Vagina (tissue), 2 donors: ENCODE results near the gene XKR7.

Source experiments
- POLR2AphosphoS5 ChIP-seq, 2 donors: sonication (generic); formaldehyde crosslinking; IDR thresholded peaks; one replicate each; pipeline ENCODE4 v1.9.0; 2017; ENCODE audit warnings: antibody characterized with exemption in 2 of 2, mild to moderate bottlenecking in 2 of 2, low read depth in 1 of 2; ENCODE audit not compliant: insufficient read depth in 1 of 2
- TF ChIP-seq, protein P1 (sequence below), 3 experiments: fragments of 450-650 bp in 2 of 3; fragments of 200-600 bp in 1 of 3; sonication (generic) in 1 of 3; IDR thresholded peaks; one replicate each; pipeline ENCODE4 v1.5.1; 2017 to 2019; ENCODE audit warnings: antibody characterized with exemption in 3 of 3, mild to moderate bottlenecking in 2 of 3, moderate library complexity in 2 of 3

DNA sequence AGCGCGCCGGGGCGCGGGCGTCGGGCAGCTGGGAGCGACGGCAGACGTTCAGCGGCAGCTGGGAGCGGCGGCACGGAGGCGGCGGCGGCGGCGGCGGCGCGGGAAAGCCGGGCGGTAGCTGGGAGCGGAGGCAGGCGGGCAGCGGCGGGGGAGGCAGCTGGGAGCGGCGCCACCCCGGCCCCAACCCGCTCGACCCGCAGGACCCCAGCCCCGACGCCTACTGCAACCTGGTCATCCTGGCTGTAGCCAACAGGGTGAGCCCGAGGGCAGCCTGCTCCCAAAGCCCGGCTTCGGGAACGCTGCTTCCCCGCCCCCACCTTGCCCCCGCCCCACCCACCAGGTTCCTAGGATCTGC is 51.2 kb downstream of the XKR7 start:
- TF ChIP-seq, protein P1, sequence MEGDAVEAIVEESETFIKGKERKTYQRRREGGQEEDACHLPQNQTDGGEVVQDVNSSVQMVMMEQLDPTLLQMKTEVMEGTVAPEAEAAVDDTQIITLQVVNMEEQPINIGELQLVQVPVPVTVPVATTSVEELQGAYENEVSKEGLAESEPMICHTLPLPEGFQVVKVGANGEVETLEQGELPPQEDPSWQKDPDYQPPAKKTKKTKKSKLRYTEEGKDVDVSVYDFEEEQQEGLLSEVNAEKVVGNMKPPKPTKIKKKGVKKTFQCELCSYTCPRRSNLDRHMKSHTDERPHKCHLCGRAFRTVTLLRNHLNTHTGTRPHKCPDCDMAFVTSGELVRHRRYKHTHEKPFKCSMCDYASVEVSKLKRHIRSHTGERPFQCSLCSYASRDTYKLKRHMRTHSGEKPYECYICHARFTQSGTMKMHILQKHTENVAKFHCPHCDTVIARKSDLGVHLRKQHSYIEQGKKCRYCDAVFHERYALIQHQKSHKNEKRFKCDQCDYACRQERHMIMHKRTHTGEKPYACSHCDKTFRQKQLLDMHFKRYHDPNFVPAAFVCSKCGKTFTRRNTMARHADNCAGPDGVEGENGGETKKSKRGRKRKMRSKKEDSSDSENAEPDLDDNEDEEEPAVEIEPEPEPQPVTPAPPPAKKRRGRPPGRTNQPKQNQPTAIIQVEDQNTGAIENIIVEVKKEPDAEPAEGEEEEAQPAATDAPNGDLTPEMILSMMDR (IDR thresholded peaks at IDR 0.05) = no peak
- no peak for TF ChIP-seq POLR2AphosphoS5 (IDR thresholded peaks at IDR 0.05; ENCODE audit: insufficient read depth in 1 of 2, low read depth in 1 of 2)
